ENCODE measurements around the gene ALG8.

The ALG8 gene

DNA sequence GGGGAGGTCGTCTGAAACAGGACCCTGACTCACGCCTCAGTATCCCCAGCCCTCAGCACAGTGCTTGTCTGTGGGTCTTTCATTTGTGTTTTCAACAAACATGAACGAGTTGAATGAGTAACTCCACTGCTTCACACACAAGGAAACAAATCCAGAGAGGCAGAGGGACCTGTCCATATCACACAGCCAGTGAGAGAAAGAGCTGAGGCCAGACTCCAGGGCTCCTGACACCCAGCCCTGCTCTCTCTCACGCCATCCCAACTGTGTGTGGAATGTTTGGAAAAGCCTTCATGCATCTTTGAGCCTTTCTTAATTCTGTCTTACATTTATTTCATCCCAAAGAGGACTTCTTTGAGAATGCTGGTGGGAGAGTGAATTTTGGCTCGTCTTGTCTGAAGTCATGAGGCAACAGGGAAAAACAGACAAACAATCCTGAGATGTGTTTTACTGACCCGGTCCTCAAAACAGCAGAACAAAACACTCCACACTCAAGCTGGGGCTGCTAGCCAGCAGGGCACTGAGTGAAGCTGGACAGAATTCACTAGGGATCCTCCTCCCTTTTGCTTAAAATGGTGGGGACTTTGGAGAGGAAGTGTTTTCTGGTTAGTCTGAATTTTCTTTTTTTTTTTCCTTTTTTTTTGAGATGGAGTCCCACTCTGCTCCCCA, 19.7 kb upstream of the ALG8 start:
- Histone ChIP-seq H3K4me3 (ENCODE audit: insufficient read depth, low read depth, low read length) (no peak overlapping the region), H3K9me3 (ENCODE audit: control insufficient read depth, low read length) (no peaks in the 10 kb centered on the region), H3K27ac (ENCODE audit: insufficient read depth, low read depth, low read length, poor library complexity, severe bottlenecking) (no peak overlapping the region), H3K36me3 (ENCODE audit: control insufficient read depth, insufficient read depth, low read length) (no peaks in the 10 kb centered on the region), H3K27me3 (ENCODE audit: control insufficient read depth, insufficient read depth, low read length, poor library complexity, severe bottlenecking) (no peaks in the 10 kb centered on the region), H3K4me1 (ENCODE audit: control insufficient read depth, insufficient read depth, low read length) (no peaks in the 10 kb centered on the region)
- WGBS, 2 experiments, result 79 to 83% methylated on average over 6 of the region's 6 CpGs

DNA sequence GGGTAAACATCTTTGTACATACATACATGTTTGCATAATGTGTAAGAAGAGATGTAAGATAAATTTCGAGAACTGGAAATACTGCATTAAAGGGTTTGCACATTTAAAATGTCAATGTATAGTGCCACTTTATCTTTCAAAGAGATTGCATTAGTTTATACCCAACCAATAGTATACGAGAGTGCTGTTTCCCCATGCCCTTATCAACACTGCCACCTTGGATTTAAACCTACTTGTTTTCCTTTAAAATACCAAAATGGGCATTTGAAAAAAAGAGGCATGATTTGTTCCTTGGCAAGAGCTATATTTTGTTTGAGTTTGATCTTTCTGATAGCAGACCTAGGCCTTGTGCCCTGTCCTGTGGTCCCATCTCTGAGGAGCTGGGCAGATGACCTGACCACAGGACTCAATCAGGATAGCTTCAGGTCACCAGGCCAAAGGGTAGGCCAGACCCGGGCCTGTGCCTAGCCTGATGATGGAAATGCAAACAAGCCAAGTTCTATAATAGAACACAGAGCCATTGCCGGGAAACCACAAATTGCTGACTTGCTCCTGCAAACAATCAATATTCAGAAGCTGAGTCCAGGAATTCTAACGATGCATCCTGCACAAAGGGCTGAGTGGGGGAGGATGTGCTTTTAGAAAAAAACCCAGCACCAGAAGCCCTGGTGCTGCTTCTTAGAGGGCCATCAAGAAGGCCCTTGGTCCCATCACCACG, 16.9 kb upstream of the ALG8 start:
- no peaks in the 10 kb centered on the region for H3K9me3 ChIP-seq (ENCODE audit: control insufficient read depth, low read length)
- H3K27ac ChIP-seq (ENCODE audit: insufficient read depth, low read depth, low read length, poor library complexity, severe bottlenecking), result peak overlapping the region; percentile 54
- WGBS, 2 experiments, result 78 to 91% methylated on average over 5 to 6 of the region's 6 CpGs
- H3K4me1 ChIP-seq (ENCODE audit: control insufficient read depth, insufficient read depth, low read length), result no peaks in the 10 kb centered on the region
- H3K36me3 ChIP-seq (ENCODE audit: control insufficient read depth, insufficient read depth, low read length), result no peaks in the 10 kb centered on the region
- H3K4me3 ChIP-seq (ENCODE audit: insufficient read depth, low read depth, low read length), result no peak overlapping the region
- H3K27me3 ChIP-seq (ENCODE audit: control insufficient read depth, insufficient read depth, low read length, poor library complexity, severe bottlenecking), result no peaks in the 10 kb centered on the region

DNA sequence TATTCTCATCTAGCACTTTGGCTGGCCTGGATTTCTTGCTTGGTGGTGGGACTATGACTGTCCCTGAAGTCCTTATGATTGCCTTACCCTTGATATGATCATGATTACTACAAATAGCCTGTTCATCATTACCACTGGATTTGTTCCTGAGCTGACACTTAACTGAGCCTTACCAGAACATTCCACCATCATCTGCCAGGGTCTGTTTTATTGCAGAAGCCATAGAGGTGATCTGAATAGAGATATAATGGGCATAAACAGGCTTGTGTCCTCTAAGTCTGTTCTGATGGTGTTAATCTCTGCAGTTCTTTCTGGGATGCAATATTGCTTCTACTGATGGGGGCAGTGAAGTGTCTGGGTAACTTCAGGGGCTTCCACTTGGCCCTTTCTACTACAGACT, 12.4 kb upstream of the ALG8 start:
- no peaks in the 10 kb centered on the region for H3K27me3 ChIP-seq (ENCODE audit: control insufficient read depth, insufficient read depth, low read length, poor library complexity, severe bottlenecking)
- no peak overlapping the region for H3K4me3 ChIP-seq (ENCODE audit: insufficient read depth, low read depth, low read length)
- H3K9me3 ChIP-seq (ENCODE audit: control insufficient read depth, low read length), result no peaks in the 10 kb centered on the region
- H3K36me3 ChIP-seq (ENCODE audit: control insufficient read depth, insufficient read depth, low read length), result no peaks in the 10 kb centered on the region
- no peaks in the 10 kb centered on the region for H3K4me1 ChIP-seq (ENCODE audit: control insufficient read depth, insufficient read depth, low read length)
- H3K27ac ChIP-seq (ENCODE audit: insufficient read depth, low read depth, low read length, poor library complexity, severe bottlenecking), result no peak overlapping the region

DNA sequence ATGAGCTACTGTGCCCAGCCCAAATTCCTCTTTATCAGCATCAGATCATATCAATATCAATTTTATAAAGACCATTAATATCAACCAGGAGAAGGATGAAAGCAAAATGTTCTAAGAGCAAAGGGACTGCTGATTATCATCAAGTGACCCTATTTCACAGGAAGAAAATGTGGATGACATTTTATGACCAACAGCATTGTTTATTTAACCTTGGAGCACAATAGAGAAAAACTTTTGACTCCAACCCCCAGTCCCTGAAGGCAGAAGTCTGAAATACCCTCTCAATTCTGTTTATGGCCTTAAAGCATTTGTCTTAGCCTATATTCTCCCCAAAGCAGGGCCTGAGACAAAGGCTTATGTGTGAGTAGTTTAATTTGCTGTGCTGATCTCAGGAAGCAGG, 11.3 kb upstream of the ALG8 start:
- Histone ChIP-seq H3K27me3 (ENCODE audit: control insufficient read depth, insufficient read depth, low read length, poor library complexity, severe bottlenecking) (no peaks in the 10 kb centered on the region), H3K36me3 (ENCODE audit: control insufficient read depth, insufficient read depth, low read length) (no peaks in the 10 kb centered on the region), H3K9me3 (ENCODE audit: control insufficient read depth, low read length) (no peaks in the 10 kb centered on the region), H3K4me1 (ENCODE audit: control insufficient read depth, insufficient read depth, low read length) (no peaks in the 10 kb centered on the region), H3K27ac (ENCODE audit: insufficient read depth, low read depth, low read length, poor library complexity, severe bottlenecking) (no peak overlapping the region), H3K4me3 (ENCODE audit: insufficient read depth, low read depth, low read length) (no peak overlapping the region)

DNA sequence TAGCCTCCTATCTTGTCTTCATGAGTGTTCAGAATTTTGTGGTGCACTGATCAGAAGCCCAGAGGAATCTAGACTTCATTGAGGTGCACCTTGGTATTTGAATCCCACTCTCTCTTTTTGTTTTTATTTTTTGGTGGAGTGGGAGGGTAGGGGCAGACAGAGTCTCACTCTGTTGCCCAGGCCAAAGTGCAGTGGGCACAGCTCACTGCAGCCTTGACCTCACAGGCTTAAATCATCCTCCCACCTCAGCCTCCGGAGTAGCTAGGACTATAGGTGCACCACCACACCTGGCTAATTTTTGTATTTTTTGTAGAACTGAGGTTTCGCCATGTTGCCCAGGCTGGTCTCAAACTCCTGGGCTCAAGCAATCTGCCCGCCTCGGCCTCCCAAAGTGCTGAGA, 10.9 kb upstream of the ALG8 start:
- H3K9me3 ChIP-seq (ENCODE audit: control insufficient read depth, low read length), result no peaks in the 10 kb centered on the region
- no peak overlapping the region for H3K27ac ChIP-seq (ENCODE audit: insufficient read depth, low read depth, low read length, poor library complexity, severe bottlenecking)
- H3K4me3 ChIP-seq (ENCODE audit: insufficient read depth, low read depth, low read length), result no peak overlapping the region
- H3K4me1 ChIP-seq (ENCODE audit: control insufficient read depth, insufficient read depth, low read length), result no peaks in the 10 kb centered on the region
- 94 to 95% methylated on average over 4 of the region's 4 CpGs for WGBS, 2 experiments
- no peaks in the 10 kb centered on the region for H3K27me3 ChIP-seq (ENCODE audit: control insufficient read depth, insufficient read depth, low read length, poor library complexity, severe bottlenecking)
- H3K36me3 ChIP-seq (ENCODE audit: control insufficient read depth, insufficient read depth, low read length), result no peaks in the 10 kb centered on the region

DNA sequence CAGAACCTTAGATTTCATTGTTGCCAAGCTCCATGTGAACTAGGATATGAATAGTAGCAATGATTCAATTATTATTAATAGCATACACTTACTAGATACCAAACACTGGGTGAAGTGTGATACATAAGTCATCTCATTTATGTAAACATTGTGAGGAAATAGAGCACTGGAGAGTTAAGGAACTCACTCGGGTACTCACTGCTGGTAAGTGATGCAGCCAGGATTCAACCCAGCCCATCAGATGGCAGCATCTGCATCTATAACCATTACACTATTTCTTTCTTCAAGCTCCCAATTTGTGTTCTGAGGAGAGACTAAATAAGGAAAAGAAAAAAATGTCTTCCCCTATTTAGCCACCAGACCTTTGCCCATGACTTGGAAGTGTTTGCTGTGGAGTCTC, 10.2 kb upstream of the ALG8 start:
- WGBS, 2 experiments, result 82 to 86% methylated on average over 1 of the region's 1 CpG
- Histone ChIP-seq H3K27me3 (ENCODE audit: control insufficient read depth, insufficient read depth, low read length, poor library complexity, severe bottlenecking) (no peaks in the 10 kb centered on the region), H3K4me3 (ENCODE audit: insufficient read depth, low read depth, low read length) (no peak overlapping the region), H3K4me1 (ENCODE audit: control insufficient read depth, insufficient read depth, low read length) (no peaks in the 10 kb centered on the region), H3K27ac (ENCODE audit: insufficient read depth, low read depth, low read length, poor library complexity, severe bottlenecking) (no peak overlapping the region), H3K9me3 (ENCODE audit: control insufficient read depth, low read length) (no peaks in the 10 kb centered on the region), H3K36me3 (ENCODE audit: control insufficient read depth, insufficient read depth, low read length) (no peaks in the 10 kb centered on the region)

DNA sequence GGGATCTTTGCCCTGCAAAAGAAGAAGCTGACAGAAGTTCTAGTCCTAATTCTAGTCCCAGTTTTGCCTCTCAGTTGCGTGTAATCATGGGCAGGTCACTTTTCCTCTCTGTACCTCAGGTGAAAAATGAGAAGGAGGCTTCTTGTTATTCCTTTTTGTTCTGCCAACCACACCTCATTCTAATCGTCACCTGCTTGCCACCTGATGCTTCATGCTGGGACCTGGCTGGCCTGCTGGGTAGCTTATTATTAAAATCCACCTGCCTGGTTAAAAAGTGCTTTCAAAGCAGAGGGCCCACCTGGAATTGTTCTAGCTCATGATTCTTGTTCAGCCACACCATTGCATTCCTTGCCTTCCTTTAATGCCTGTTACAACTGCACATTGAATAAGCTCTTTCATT, 8.4 kb upstream of the ALG8 start:
- no peak overlapping the region for H3K4me3 ChIP-seq (ENCODE audit: insufficient read depth, low read depth, low read length)
- no peaks in the 10 kb centered on the region for H3K27me3 ChIP-seq (ENCODE audit: control insufficient read depth, insufficient read depth, low read length, poor library complexity, severe bottlenecking)
- WGBS, 2 experiments, result 82 to 89% methylated on average over 2 of the region's 2 CpGs
- H3K4me1 ChIP-seq (ENCODE audit: control insufficient read depth, insufficient read depth, low read length), result no peaks in the 10 kb centered on the region
- no peak overlapping the region for H3K27ac ChIP-seq (ENCODE audit: insufficient read depth, low read depth, low read length, poor library complexity, severe bottlenecking)
- no peaks in the 10 kb centered on the region for H3K36me3 ChIP-seq (ENCODE audit: control insufficient read depth, insufficient read depth, low read length)
- no peaks in the 10 kb centered on the region for H3K9me3 ChIP-seq (ENCODE audit: control insufficient read depth, low read length)

DNA sequence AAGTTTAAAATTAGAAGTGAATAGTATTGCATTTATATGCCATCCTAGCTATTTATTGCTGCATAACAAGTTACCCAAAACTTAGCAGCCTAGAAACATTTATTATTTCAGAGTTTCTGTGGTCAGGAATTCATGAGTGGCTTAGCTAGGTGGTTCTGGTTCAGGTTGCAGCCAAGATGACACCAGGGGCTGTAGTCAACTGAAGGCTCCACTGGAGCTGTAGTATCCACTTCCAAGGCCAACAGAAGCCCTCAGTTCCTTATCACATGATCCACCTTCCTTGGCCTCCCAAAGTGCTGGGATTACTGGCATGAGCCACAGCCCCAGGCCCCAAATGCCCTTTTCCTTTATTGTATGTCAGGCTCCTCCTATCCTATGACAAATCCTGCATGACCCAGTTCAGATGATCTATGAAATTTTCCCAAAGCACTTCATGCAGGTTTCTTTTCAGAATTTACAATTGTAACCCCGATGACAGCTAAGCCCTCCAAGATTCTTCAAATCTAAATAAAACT, 6.1 kb upstream of the ALG8 start:
- 91 to 93% methylated on average over 1 of the region's 1 CpG for WGBS, 2 experiments
- Histone ChIP-seq H3K9me3 (ENCODE audit: control insufficient read depth, low read length) (no peaks in the 10 kb centered on the region), H3K27me3 (ENCODE audit: control insufficient read depth, insufficient read depth, low read length, poor library complexity, severe bottlenecking) (no peaks in the 10 kb centered on the region), H3K4me3 (ENCODE audit: insufficient read depth, low read depth, low read length) (no peak overlapping the region), H3K4me1 (ENCODE audit: control insufficient read depth, insufficient read depth, low read length) (no peaks in the 10 kb centered on the region), H3K27ac (ENCODE audit: insufficient read depth, low read depth, low read length, poor library complexity, severe bottlenecking) (peak overlapping the region; percentile 16), H3K36me3 (ENCODE audit: control insufficient read depth, insufficient read depth, low read length) (no peaks in the 10 kb centered on the region)

DNA sequence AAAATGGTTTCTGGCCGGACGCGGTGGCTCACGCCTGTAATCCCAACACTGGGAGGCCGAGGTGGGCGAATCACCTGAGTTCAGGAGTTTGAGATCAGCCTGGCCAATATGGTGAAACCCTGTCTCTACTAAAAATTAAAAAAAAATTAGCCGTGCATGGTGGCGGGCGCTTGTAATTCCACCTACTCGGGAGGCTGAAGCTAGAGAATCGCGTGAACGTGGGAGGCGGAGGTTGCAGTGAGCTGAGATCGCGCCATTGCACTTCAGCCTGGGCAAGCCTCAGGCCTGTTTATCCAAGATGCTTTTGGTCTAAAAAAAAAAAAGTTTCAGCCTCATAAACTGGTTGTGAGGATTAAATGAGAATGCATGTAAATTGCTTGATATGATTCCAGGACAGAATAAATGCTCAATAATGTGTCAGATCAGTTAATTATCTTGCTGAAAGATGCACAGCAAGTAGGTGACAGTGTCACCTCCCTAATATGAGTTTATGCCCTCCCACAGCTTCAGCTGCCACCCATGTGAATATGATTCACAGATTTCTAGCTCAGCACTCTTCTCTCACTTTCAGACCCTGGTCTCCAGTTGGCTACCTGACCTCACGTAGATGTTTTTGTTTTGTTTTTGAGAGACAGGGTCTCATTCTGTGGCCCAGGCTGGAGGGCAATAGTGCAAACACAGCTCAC, 1.1 kb upstream of the ALG8 start:
- H3K4me3 ChIP-seq (ENCODE audit: insufficient read depth, low read depth, low read length), result peak overlapping the region; percentile 99
- H3K27ac ChIP-seq (ENCODE audit: insufficient read depth, low read depth, low read length, poor library complexity, severe bottlenecking), result no peak overlapping the region
- H3K36me3 ChIP-seq (ENCODE audit: control insufficient read depth, insufficient read depth, low read length), result no peaks in the 10 kb centered on the region
- WGBS, 2 experiments, result 71 to 73% methylated on average over 17 of the region's 17 CpGs
- H3K4me1 ChIP-seq (ENCODE audit: control insufficient read depth, insufficient read depth, low read length), result peaks cover 4% of the 10 kb centered on the region
- no peaks in the 10 kb centered on the region for H3K27me3 ChIP-seq (ENCODE audit: control insufficient read depth, insufficient read depth, low read length, poor library complexity, severe bottlenecking)
- no peaks in the 10 kb centered on the region for H3K9me3 ChIP-seq (ENCODE audit: control insufficient read depth, low read length)

DNA sequence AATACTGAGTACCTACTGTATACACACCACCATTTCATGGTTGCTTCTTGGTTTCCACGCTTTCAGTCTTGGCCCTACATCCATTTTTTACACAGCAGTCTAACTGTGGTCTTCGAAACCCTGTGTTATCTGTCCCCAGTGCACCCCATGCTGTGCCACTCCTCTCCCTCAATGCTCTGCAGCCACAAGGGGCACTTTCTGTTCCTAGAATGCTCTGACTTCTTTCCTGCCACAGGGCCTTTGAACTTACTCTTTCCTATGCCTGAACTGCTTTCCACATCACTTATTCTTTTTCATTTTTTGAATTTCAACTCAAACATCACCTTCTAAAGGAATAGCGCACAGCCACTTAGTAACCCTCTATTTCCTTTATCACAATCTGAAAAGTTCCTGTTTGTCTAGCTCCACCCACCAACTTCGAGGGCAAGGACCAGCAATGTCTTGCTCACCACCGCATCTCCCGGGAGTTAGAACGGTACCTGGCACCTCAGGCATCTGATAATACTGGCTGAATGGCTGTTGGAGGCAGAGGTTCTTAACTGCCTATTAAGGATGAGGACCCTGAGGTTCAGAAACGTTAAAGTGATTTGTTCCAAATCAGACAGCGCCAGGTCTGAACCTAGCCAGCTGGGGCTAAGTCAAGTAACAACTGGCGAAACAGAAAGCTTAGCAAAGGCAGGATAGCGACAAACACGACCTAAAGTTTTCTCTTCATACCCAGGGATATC, 568 bp downstream of the ALG8 start:
- 24% methylated on average over 12 of the region's 12 CpGs for WGBS, 2 experiments
- Histone ChIP-seq H3K4me1 (ENCODE audit: control insufficient read depth, insufficient read depth, low read length) (peaks cover 4% of the 10 kb centered on the region), H3K4me3 (ENCODE audit: insufficient read depth, low read depth, low read length) (peak overlapping the region; percentile 99), H3K36me3 (ENCODE audit: control insufficient read depth, insufficient read depth, low read length) (no peaks in the 10 kb centered on the region), H3K27me3 (ENCODE audit: control insufficient read depth, insufficient read depth, low read length, poor library complexity, severe bottlenecking) (no peaks in the 10 kb centered on the region), H3K27ac (ENCODE audit: insufficient read depth, low read depth, low read length, poor library complexity, severe bottlenecking) (peak overlapping the region; percentile 60), H3K9me3 (ENCODE audit: control insufficient read depth, low read length) (no peaks in the 10 kb centered on the region)
